ENCODE results near the gene TMEM108. TPM values are rescaled to one million over a fixed set of nuclear protein-coding genes. Genes with fewer than 3 reads are reported as not detected.

TMEM108 gene
- total and polyA plus RNA-seq, 4 donors: 0.33 to 3.6 (median 1.3) TPM; not detected in 1

DNA sequence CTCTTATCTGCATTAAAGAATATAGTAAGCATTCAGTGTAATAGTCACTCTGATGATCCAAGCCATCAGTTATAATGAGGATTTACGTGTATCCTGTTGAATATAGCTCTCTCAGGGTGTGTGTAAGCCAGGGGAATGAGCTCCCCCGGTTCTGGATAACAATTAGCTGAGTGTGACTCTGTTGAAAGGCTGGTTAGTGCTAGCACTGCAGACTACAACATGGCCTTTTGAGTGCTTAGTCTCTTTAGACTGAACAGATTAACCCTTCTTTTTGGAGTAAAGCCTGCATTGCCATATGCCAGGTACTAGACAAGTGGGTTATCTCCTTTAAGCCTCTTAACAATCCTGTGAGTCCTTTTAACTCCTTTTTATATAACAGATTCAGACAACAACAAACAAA lies 119.5 kb downstream of the TMEM108 start:
- no peak for DNase-seq
- no peaks in the 10 kb centered on the region for H3K36me3 ChIP-seq (ENCODE audit: control insufficient read depth in 1 of 2, insufficient read depth in 2 of 2, low read length in 1 of 2)
- 87 to 88% methylated on average over 2 of the region's 2 CpGs for WGBS, 2 donors

DNA sequence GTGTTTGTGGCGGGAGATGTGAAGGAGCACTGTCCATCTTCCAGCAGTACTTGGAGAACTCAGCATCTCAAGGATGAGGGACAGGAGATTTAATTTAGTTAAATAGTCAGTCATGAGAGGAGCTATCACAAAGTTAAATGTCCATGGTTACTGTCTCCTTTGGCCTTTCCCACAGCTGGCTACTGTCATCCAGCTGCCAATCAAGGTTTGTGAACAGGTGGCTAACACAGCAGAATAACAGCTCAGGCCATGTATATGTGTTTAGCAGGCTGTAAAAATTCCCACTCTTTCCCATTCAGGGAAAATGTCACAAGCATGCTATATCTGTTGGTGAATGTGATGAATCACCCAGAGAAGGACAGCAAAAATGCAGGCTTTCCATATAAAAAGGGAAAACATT lies 120.5 kb downstream of the TMEM108 start:
- no peak overlapping the region for H3K27ac ChIP-seq (ENCODE audit: low read depth in 1 of 2, low read length in 2 of 2)
- H3K4me3 ChIP-seq (ENCODE audit: low read length in 2 of 2): no peak overlapping the region
- ATAC-seq (ENCODE audit: low FRiP score) (no peak), DNase-seq (no peak)
- intact Hi-C loops (cut with DNase I): no loop called here
- no peaks in the 10 kb centered on the region for H3K9me3 ChIP-seq (ENCODE audit: control insufficient read depth, low read length)
- H3K36me3 ChIP-seq (ENCODE audit: control insufficient read depth in 1 of 2, insufficient read depth in 2 of 2, low read length in 1 of 2): no peaks in the 10 kb centered on the region
- 96 to 97% methylated on average over 1 of the region's 1 CpG for WGBS, 2 donors
- H3K27me3 ChIP-seq (ENCODE audit: control insufficient read depth in 1 of 2, insufficient read depth in 2 of 2, low read length in 1 of 2): no peaks in the 10 kb centered on the region
- H3K4me1 ChIP-seq (ENCODE audit: control insufficient read depth in 1 of 2, insufficient read depth in 2 of 2, low read length in 2 of 2): no peaks in the 10 kb centered on the region

More for the DNA sequence above, 119.5 kb downstream of the TMEM108 start:
- Histone ChIP-seq H3K27me3 (ENCODE audit: control insufficient read depth in 1 of 2, insufficient read depth in 2 of 2, low read length in 1 of 2) (no peaks in the 10 kb centered on the region), H3K4me1 (ENCODE audit: control insufficient read depth in 1 of 2, insufficient read depth in 2 of 2, low read length in 2 of 2) (no peaks in the 10 kb centered on the region), H3K27ac (ENCODE audit: low read depth in 1 of 2, low read length in 2 of 2) (no peak overlapping the region), H3K4me3 (ENCODE audit: low read length in 2 of 2) (no peak overlapping the region), H3K9me3 (ENCODE audit: control insufficient read depth, low read length) (no peaks in the 10 kb centered on the region)
- intact Hi-C loops (cut with DNase I): no loop called here
- ATAC-seq (ENCODE audit: low FRiP score): no peak

DNA sequence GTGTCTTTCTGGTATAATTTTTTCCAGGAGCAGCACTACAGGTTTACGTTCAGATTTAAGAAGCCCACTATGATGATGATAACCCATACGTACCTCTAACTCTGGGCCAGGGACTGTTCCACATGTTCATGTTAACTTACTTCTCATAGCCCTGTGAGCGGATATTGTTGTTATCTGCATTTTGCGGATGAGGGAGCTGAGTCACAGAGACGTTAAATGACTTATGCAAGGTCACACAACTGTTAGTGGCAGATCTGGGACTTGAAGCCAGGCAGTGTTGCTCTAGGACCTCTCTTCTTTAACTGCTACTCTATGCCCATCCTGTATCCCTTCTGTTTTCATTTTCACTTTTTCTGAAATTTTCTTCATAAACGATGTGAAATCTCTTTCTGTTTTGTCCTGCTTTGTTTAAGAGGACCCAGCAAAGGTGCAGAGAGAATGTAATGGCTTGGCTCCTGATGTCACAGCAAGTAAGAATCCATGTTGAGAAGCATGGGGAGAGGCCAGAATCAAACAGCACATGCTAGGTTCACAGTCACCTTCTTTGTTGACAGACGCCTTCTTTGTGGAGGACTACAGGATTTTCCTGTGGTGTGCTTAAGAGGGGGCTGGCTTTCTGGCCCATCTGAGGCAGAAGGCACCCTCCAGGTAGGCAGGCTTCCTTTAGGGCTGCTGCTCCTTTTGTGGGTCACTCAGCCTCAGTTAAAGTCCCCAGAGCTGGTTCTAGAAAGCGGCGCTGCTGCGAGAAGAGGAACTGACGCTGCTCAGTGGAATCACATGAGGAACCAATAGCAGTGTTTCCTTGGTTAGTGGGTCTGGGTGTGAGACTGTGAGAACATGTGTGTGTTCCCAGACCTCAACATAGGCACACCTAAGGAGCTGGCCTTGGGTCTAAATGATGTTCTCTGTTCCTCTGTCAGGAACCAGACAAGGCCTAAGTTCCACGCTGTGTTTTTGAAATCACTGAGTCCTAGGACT lies 121.6 kb downstream of the TMEM108 start:
- no peak for DNase-seq
- intact Hi-C loops (cut with DNase I): no loop called here
- ATAC-seq (ENCODE audit: low FRiP score): no peak
- Histone ChIP-seq H3K4me1 (ENCODE audit: control insufficient read depth in 1 of 2, insufficient read depth in 2 of 2, low read length in 2 of 2) (no peaks in the 10 kb centered on the region), H3K27ac (ENCODE audit: low read depth in 1 of 2, low read length in 2 of 2) (no peak overlapping the region), H3K9me3 (ENCODE audit: control insufficient read depth, low read length) (no peaks in the 10 kb centered on the region), H3K36me3 (ENCODE audit: control insufficient read depth in 1 of 2, insufficient read depth in 2 of 2, low read length in 1 of 2) (no peaks in the 10 kb centered on the region), H3K27me3 (ENCODE audit: control insufficient read depth in 1 of 2, insufficient read depth in 2 of 2, low read length in 1 of 2) (no peaks in the 10 kb centered on the region), H3K4me3 (ENCODE audit: low read length in 2 of 2) (no peak overlapping the region)
- 93 to 94% methylated on average over 12 of the region's 12 CpGs for WGBS, 2 donors

DNA sequence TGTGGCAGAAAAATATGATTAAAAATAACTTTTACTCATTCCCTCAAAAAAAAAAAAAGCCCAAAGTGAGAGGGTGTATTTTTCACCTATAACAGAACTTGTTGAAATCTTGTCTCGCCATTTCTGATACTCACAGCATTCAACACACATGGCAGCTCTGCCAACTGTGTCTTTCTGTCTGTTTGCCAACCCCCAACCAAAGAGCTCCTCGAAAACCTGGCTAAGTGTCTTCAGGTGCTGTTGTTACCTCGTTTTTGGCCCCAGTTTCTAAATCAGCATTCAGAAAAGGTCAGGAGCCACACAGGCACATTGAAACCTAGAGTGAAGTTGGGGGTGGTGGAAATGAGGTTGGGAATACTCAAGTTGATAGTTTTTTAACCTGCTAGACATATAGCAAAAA lies 123.5 kb downstream of the TMEM108 start:
- intact Hi-C loops (cut with DNase I): no loop called here
- peaks cover under 1% of the 10 kb centered on the region for H3K9me3 ChIP-seq (ENCODE audit: control insufficient read depth, low read length)
- no peak overlapping the region for H3K27ac ChIP-seq (ENCODE audit: low read depth in 1 of 2, low read length in 2 of 2)
- no peaks in the 10 kb centered on the region for H3K36me3 ChIP-seq (ENCODE audit: control insufficient read depth in 1 of 2, insufficient read depth in 2 of 2, low read length in 1 of 2)
- H3K4me1 ChIP-seq (ENCODE audit: control insufficient read depth in 1 of 2, insufficient read depth in 2 of 2, low read length in 2 of 2): no peaks in the 10 kb centered on the region
- WGBS, 2 donors: 72 to 73% methylated on average over 3 of the region's 3 CpGs
- DNase-seq (no peak), ATAC-seq (ENCODE audit: low FRiP score) (no peak)
- H3K4me3 ChIP-seq (ENCODE audit: low read length in 2 of 2): no peak overlapping the region
- no peaks in the 10 kb centered on the region for H3K27me3 ChIP-seq (ENCODE audit: control insufficient read depth in 1 of 2, insufficient read depth in 2 of 2, low read length in 1 of 2)

DNA sequence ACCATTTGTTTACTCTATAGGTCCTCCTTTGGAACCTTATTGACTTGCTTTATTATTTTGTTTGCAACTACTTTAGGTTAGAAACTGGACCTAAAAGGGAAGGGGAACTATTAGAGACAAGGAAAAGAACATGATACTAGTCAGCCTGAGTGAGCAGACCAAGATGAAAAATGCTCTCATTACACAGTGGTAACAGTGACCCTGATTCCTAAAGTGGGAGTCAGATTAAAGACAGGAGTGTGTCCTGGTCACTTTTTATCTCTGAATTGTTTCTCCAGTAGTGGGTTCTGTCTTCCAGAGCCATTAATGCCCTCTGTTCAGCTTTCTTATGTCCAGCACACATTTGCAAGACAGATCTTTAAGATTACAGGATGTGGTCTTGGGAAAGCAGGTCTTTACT lies 124.1 kb downstream of the TMEM108 start:
- H3K9me3 ChIP-seq (ENCODE audit: control insufficient read depth, low read length): peaks cover 1% of the 10 kb centered on the region
- no peak overlapping the region for H3K4me3 ChIP-seq (ENCODE audit: low read length in 2 of 2)
- intact Hi-C loops (cut with DNase I): no loop called here
- no peaks in the 10 kb centered on the region for H3K36me3 ChIP-seq (ENCODE audit: control insufficient read depth in 1 of 2, insufficient read depth in 2 of 2, low read length in 1 of 2)
- H3K4me1 ChIP-seq (ENCODE audit: control insufficient read depth in 1 of 2, insufficient read depth in 2 of 2, low read length in 2 of 2): no peaks in the 10 kb centered on the region
- DNase-seq (no peak), ATAC-seq (ENCODE audit: low FRiP score) (no peak)
- H3K27ac ChIP-seq (ENCODE audit: low read depth in 1 of 2, low read length in 2 of 2): no peak overlapping the region
- H3K27me3 ChIP-seq (ENCODE audit: control insufficient read depth in 1 of 2, insufficient read depth in 2 of 2, low read length in 1 of 2): no peaks in the 10 kb centered on the region

DNA sequence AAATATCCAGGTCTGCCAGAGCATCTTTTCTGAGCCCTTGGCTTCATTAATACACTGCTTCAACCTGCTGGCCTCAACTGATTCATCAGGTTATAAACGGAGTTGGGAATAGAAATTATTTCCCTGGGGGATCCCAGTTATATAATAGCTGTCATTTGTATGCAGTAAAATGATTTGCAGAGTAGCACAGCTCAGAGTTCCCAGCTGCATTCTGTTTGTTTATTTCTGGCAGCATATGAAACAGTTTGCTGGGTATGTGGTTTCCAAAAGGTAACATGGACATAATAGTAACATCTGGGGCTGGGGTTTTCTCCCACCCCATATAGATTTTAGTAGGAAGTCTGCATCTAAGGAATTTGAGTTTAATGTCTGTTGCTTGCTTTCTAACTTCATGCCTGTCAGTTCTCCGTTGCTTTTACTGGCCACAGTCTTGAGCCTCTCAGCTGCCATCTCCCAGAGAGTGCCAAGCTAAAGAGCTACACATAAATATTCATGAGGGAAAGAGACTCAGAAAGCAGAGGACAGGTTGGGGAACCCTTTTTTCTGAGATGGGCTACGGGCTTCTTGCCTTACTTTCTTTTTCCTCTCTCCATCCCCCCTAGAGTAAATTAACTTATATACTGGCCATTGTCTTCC lies 124.6 kb downstream of the TMEM108 start:
- no peaks in the 10 kb centered on the region for H3K4me1 ChIP-seq (ENCODE audit: control insufficient read depth in 1 of 2, insufficient read depth in 2 of 2, low read length in 2 of 2)
- WGBS, 2 donors: 20 to 23% methylated on average over 3 of the region's 3 CpGs
- H3K4me3 ChIP-seq (ENCODE audit: low read length in 2 of 2): no peak overlapping the region
- ATAC-seq (ENCODE audit: low FRiP score) (no peak), DNase-seq (no peak)
- no peak overlapping the region for H3K27ac ChIP-seq (ENCODE audit: low read depth in 1 of 2, low read length in 2 of 2)
- H3K36me3 ChIP-seq (ENCODE audit: control insufficient read depth in 1 of 2, insufficient read depth in 2 of 2, low read length in 1 of 2): no peaks in the 10 kb centered on the region
- H3K9me3 ChIP-seq (ENCODE audit: control insufficient read depth, low read length): peaks cover 1% of the 10 kb centered on the region
- intact Hi-C loops (cut with DNase I): no loop called here
- H3K27me3 ChIP-seq (ENCODE audit: control insufficient read depth in 1 of 2, insufficient read depth in 2 of 2, low read length in 1 of 2): no peaks in the 10 kb centered on the region

DNA sequence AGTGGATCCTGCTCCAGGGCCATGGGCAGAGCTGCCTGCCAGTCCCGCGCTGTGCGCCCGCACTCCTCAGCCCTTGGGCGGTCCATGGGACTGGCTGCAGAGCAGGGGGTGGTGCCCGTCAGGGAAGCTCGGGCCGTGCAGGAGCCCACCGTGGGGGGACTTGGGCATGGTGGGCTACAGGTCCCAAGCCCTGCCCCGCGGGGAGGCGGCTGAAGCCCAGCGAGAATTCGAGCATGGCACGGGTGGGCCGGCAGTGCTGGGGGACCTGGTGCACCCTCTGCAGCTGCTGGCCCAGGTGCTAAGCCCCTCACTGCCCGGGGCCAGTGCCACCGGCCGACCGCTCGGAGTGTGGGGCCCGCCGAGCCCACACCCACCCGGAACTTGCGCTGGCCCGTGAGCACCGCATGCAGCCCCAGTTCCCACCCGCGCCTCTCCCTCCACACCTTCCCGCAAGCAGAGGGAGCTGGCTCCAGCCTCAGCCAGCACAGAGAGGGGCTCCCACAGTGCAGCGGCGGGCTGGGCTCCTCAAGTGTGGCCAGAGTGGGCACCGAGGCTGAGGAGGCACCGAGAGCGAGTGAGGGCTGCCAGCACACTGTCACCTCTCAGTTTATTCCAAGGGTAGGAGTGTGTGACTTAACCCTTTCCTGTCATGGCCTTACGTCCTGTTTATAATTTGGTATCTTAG lies 129.3 kb downstream of the TMEM108 start:
- Histone ChIP-seq H3K27ac (ENCODE audit: low read depth in 1 of 2, low read length in 2 of 2) (no peak overlapping the region), H3K27me3 (ENCODE audit: control insufficient read depth in 1 of 2, insufficient read depth in 2 of 2, low read length in 1 of 2) (no peaks in the 10 kb centered on the region), H3K9me3 (ENCODE audit: control insufficient read depth, low read length) (peaks cover 1% of the 10 kb centered on the region), H3K36me3 (ENCODE audit: control insufficient read depth in 1 of 2, insufficient read depth in 2 of 2, low read length in 1 of 2) (no peaks in the 10 kb centered on the region), H3K4me1 (ENCODE audit: control insufficient read depth in 1 of 2, insufficient read depth in 2 of 2, low read length in 2 of 2) (no peaks in the 10 kb centered on the region), H3K4me3 (ENCODE audit: low read length in 2 of 2) (no peak overlapping the region)
- intact Hi-C loops (cut with DNase I): no loop called here
- ATAC-seq (ENCODE audit: low FRiP score): no peak
- no peak for DNase-seq
- WGBS, 2 donors: 94 to 98% methylated on average over 36 of the region's 36 CpGs

DNA sequence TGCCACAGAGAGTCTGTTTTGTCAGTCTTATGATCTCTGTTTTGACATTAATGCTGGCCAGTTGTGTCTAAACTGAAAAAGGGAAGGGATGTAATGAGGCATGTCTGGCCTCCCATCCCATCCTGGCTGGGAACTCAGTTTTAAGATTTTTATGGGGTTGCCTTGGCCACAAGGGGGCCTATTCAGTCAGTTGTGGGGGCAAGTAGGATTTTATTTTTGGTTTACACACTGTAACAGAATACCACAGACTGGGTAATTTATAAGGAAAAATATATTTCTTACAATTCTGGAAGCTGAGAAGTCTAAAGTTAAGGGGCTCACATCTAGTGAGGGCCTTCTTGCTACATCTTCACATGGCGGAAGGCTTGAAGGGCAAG lies 129.8 kb downstream of the TMEM108 start:
- Histone ChIP-seq H3K9me3 (ENCODE audit: control insufficient read depth, low read length) (peaks cover 1% of the 10 kb centered on the region), H3K36me3 (ENCODE audit: control insufficient read depth in 1 of 2, insufficient read depth in 2 of 2, low read length in 1 of 2) (no peaks in the 10 kb centered on the region), H3K27ac (ENCODE audit: low read depth in 1 of 2, low read length in 2 of 2) (no peak overlapping the region), H3K27me3 (ENCODE audit: control insufficient read depth in 1 of 2, insufficient read depth in 2 of 2, low read length in 1 of 2) (no peaks in the 10 kb centered on the region), H3K4me1 (ENCODE audit: control insufficient read depth in 1 of 2, insufficient read depth in 2 of 2, low read length in 2 of 2) (no peaks in the 10 kb centered on the region), H3K4me3 (ENCODE audit: low read length in 2 of 2) (no peak overlapping the region)
- WGBS, 2 donors: 97 to 100% methylated on average over 1 of the region's 1 CpG
- intact Hi-C loops (cut with DNase I): no loop called here
- no peak for DNase-seq
- no peak for ATAC-seq (ENCODE audit: low FRiP score)

All from aorta (tissue), 5 donors.